Measurements from ENCODE around the gene TMEM72. TPM values are rescaled to one million over a fixed set of nuclear protein-coding genes. Genes with fewer than 3 reads are reported as not detected.

Gene TMEM72
- polyA plus RNA-seq, 5 donors = 1.1 to 1.8 (median 1.7) TPM

GRCh38 chr10:44933451-44934321 lies 22.5 kb downstream of the TMEM72 start:
- DNase-seq = no peak

GRCh38 chr10:44934416-44935200 lies 23.5 kb downstream of the TMEM72 start:
- no peak for DNase-seq

DNA sequence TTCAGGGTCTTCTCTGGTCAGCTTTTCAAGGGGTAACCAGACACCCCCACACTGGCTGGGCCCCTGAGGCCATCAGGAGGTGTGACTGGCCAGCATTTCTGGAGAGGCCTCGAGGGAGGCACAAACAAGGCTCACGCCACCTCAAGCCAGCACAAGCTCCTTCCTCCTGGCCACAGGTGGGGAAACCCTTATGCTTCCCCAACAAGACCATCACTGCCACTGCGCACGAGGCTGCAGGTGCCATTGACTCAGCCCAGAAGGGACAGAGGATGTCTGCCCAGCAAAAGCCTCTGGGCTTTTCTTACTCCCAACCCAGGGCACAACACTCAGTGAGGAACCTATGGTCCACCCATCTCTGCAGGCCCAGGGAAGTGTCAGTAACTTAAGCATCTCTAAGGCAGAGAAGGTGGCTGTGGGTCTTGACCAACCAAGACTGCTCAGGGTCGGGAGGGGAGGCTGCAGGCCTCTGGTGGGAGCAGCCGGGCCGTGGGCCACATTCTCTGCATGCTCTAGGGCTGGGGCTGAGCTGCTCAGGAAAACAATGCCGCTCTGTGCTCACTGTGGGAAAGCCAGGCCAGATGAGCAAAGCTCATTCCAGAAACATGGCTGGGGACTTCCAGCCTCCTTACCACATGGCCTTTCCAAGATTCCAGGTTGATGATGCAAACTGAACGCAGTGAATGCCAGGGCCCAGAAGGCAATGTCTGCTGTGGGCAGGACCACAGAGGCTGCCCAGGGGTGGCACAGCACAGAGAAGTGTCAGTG lies 24.2 kb downstream of the TMEM72 start:
- DNase-seq = no peak

DNA sequence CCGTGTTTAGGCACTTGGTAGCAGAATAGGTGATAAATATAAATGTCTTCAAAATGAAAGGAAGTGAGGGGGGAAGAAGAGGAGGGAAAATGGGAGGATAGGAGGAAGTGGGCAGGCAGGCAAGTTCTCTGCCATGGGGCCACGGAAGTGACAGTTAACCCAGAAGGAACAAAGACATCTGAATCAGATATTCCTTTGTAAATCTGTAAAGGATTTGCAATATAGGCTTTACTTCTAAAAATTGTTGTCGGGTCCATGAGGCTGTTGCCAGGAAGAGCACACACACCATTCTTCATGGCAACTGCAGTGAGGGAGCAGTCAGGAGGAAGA lies 24.8 kb downstream of the TMEM72 start:
- DNase-seq = no peak

DNA sequence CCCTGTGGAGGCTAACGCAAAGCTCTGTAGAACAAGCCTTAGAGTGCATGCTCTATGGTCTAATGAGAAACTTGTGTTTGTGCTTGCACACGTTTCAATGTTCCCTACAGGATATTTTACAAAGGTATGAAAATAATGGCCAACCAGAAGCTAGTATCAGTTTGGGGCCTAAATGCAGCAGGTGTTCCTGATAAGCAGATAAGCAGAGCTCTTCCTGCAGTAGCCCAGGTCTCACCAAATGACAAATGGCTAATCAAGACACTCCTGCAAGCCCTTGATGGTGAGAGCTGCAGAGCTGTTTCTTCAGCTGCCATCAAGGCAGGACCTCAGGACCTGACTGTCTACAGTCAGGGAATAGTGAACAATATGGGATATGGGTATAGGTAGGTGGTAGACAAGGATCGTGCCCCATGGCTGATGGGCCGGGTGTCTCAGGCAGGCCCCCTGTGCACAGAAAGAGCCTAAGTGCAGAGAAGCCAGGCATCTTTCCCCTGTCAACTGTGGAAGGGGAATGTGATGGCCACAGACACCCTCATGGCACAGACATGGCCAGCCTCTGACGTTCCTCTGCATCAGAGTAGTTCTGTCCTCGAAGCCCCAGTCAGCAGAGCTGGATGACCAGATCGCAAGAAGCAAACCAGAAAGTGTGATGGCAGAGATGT lies 25.3 kb downstream of the TMEM72 start:
- no peak for DNase-seq

DNA sequence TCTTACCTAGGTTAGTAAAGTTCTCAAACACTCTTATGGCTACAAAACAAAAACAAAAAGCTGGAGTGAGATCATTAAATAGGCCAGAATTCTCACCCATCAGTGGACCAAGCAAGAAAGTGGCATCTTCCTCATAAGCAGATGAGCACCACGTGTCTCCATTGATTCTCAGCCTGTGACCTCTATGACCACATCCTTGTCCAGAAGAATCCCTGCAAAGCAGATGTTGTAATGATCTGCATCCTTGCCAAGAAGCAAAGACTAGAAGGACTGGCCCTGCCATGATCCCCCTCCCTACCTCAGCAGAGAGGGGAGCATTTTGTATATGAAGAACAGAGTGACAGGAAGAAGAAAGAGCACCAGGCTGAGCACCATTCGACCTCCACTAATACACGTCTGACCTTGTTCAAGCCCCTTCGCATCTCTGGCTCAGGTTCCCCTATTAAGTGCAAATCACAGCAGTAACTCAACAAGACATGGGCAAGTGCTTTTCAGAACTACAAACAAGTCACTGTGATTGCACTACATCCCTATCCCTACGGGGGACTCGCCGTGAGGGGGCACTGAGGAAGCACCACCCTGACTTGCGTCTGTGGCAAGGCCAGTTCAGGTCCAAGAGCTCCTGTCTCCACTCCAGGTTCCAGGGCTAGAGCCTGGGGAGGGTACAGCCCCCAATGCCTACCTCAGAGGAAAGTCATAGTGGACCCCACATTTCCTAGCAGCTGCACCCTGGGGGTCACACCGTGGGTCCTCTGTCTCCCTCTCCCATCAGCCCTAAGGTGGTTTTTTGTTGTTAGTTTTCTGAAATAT lies 26.3 kb downstream of the TMEM72 start:
- DNase-seq = no peak

GRCh38 chr10:44938956-44939355 lies 27.8 kb downstream of the TMEM72 start:
- no peak for DNase-seq

GRCh38 chr10:44939691-44940401 lies 28.7 kb downstream of the TMEM72 start:
- no peak for DNase-seq

DNA sequence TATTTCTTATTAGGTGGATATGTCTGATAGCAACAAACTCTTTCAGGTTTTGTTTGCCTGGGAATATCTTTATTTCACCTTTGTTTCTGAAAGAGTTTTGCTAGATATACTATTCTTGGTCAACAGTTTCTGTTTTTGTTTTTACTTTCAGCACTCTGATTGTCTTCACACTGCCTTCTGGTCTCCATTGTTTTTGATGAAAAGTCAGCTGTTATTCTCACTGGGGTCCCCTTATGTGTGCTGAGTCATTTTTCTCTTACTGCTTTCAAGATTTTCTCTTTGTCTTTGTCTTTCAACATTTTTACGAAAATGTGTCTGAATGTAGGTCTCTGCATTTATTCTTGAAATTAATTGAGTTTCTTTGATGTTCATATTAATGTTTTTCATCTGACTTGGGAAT lies 33.2 kb downstream of the TMEM72 start:
- no peak for DNase-seq

DNA sequence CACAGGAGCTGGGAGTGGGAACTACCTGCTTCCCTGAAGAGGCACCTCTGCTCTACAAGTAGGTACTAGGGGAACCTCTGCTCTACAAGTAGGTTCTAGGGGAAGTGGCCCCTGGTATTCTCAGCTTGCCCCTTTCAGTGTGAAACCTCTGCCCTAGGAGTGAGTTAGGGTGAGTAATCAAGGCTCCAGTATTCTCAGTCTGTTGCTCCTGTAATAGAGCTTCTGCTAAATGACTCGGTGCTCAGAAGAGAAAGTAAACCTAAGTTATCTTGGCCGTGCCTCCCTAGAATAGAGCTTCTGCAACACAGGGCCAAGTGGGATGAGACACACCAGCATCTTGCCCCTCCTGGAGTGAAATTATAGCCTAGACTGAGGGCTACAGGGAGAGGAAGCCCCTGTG lies 35.1 kb downstream of the TMEM72 start:
- no peak for DNase-seq

DNA sequence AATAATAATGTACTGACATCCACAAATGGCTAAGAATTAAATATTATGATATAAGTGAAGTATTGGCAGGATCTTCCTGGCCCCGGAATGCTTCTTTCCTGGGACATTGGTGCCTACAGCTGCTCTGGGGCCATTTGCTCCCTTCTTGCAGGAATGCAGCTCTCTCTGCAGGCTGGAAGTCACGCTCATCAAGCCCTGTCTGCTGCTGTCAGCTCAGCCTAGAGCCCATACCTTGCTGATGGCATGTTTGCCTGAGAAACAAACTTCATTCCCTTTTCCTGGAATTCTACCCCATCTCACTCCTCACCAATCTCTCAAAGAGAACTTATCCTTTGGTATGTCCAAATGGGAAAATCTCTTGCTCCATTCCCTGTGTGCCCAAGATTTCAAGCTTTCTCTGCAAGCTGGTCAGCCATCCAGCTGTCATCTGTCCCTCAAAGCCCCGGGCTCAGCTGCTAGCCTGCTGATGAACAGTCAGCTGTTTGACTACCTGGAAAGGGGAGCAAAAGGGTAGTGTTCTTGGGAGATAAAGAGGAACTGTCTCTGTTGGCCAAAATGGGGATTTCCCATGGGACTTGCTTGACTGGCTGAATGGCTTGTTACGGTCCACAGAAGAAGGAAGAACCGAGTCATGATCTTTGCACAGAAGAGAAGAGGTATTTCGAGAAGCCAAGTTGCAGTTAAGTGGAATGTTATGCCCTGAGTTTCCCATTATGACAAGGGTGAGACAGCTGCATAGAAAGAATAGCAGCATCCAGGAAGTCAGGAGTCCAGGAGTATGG lies 36.4 kb downstream of the TMEM72 start:
- no peak for DNase-seq

DNA sequence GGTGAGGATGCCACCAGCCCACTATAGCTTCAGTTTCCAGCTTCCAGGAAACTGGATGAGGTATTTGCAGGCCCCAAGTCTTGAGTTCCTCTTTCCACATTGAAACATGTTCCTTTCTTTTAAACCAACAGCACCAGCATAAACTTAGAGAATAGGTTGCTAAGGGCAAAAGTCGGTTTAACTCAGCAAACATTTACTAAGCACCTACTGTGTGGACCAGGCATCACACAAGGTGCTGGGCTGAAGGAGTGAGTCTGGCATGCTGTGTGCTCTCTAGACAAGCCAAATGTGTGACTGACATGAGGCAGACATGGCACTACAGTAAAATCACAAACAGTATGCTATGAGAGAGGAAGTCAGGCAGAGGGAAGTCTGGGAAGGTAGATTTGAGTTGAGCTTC lies 37.5 kb downstream of the TMEM72 start:
- DNase-seq = no peak

DNA sequence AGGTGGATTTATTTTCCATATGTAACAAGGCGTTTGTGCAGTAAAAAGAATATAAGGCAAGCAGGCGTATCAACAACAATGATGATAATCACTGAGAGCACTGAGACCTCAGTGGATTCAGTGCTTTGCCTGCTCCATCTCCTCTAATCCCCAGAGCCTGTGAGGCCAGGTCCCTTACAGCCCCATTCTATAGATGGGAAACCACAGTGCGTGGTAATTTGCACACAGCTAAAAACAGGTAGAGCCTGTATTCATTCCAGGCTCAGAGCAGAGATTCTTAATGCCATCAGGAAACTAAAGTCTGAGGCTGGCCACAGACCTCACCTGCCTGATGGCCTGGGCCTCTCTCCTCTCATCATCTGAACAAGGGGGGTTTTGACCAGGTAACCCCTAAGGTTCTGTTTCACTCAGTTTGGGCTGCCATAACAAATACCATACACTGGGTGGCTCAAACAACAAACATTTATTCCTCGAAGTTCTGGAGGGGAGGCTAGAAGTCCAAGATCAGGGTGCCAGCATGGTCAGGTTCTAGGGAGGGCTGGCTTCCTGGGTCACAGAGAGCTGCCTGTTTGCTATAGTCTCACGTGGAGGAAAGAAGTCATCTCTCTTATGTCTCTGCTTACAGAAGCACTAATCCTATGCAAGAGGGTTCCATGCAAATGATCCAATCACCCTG lies 38.1 kb downstream of the TMEM72 start:
- no peak for DNase-seq

GRCh38 chr10:44949915-44950314 lies 38.8 kb downstream of the TMEM72 start:
- DNase-seq = no peak

GRCh38 chr10:44950326-44951225 lies 39.4 kb downstream of the TMEM72 start:
- DNase-seq = no peak

- no peak for DNase-seq
Observed at GRCh38 chr10:44951576-44952226, 40.6 kb downstream of the TMEM72 start.

GRCh38 chr10:44952779-44953231 lies 41.7 kb downstream of the TMEM72 start:
- no peak for DNase-seq

Measured in right lung (tissue), 5 donors.